Inflammatory macrophage (primary cell): ENCODE data around the gene CAMK4.
A peak's percentile ranks its signal among the peaks of the same experiment; 100 is the strongest.

ENCODE experiments used
- DNase-seq, 2 donors: peaks; one replicate each; pipeline ENCODE4 v3.0.0-alpha.2; 2020 to 2022

Gene CAMK4

GRCh38 chr5:111434800-111435199 is 210.6 kb downstream of the CAMK4 start:
- DNase-seq = no peak

DNA sequence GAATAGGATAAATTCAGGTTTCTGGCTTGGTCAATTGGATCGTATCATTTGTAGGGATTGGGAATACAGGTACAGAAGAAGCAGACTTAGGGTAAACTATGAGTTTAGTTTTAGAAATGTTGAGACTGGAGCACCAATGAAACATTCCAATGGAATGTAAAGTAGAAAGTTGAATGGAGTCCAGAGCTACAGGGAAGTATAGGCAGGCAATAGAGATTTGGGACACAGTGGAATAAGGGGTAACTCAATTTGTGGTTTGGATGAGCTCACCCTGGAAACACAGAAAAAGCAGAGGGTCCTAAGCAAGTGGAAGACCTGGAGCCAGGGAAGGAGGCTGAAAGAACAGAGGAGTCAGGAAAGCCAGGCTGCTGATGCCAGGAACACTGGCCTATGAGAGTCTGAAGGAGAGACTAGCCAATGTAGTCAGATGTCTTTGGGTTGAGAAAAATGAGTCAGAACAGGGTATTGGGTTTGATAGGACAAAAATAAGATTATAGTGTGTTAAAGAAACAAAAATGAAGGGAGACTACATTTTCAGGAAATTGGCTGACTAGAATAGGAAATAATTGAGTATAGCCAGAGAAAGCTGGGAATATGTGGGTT is 215.4 kb downstream of the CAMK4 start:
- DNase-seq = no peak

DNA sequence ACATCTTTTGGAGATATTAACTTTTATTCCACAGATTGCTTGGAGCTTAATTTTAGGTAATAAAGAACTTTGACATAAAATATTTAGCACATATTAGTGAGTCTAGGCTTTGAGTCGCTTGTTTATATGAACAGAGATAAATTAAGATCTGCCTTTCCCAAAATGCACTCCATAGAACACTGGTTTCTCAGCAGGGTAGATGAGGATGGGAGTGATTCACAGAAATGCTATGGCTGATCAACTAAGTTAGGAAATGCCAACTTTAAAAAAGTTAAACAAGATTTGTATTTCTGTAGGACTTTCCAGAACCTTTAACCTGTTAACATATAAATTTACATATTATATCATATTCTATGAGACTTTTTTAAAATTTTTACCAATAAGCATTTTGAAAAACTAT is 222.9 kb downstream of the CAMK4 start:
- no peak for DNase-seq

GRCh38 chr5:111447822-111448221 is 223.6 kb downstream of the CAMK4 start:
- no peak for DNase-seq

GRCh38 chr5:111453295-111453694 is 229.1 kb downstream of the CAMK4 start:
- no peak for DNase-seq

- no peak for DNase-seq
Observed at GRCh38 chr5:111453747-111454146, 229.6 kb downstream of the CAMK4 start.

DNA sequence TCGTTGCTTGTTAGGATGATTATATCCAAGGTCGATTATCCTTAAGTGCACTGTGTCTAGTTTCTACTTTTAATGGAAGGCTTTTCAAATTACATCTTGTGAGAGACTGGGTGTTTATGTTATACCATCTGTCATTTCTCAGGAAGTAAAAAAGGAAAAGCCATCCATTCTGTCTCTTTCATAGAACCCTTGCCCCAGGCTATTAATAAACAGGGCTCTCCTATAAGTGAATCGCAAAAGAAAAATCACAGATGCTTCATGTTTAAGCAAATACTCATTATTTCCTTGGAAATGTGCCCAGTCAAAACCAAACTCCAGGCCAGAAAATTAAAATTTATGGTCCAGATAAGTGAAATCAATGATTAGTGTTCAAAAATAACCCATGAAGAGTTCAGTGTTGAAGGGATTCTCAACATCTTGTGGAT is 230.0 kb downstream of the CAMK4 start:
- DNase-seq = no peak

GRCh38 chr5:111454776-111455175 is 230.6 kb downstream of the CAMK4 start:
- no peak for DNase-seq

DNA sequence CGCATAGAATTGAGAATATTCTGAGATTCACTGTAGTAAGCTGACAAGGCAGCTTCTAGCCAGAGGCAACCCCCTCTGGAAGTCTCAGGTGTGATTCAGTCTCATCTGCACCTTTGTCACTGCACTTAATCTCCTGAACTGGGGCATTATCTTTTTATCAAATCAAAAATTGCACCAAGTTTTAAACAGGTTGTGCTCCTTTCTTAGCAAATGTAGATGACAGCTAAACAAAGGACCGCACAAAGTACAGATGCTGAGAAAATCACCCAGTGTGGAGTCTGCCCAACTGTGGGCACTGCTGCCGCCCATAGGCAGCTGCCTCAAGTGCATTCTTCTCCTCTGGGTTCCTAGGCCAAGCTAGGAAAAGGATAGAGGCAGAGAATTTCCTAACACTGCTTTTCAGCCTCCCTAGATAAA is 237.1 kb downstream of the CAMK4 start:
- DNase-seq = no peak

DNA sequence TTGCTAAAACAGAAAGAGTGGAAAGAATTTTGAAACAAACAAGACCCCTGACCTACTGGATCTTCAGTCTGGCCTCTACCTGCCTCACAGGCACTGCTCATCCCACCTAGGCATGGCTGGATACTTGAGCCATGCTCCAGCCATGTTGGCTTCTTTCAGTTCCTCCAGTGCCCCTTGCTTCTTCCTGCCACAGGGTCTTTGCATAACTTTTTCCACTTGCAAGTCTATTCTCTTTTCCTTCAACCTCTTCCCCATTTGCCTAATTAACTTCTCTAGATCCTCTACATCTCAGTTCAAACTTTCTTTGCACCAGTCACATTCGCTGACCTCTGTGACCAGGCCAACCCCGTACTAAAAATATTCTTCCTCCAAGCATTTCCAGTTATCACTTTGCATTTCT is 237.8 kb downstream of the CAMK4 start:
- DNase-seq = peak; percentile 2 to 46

DNA sequence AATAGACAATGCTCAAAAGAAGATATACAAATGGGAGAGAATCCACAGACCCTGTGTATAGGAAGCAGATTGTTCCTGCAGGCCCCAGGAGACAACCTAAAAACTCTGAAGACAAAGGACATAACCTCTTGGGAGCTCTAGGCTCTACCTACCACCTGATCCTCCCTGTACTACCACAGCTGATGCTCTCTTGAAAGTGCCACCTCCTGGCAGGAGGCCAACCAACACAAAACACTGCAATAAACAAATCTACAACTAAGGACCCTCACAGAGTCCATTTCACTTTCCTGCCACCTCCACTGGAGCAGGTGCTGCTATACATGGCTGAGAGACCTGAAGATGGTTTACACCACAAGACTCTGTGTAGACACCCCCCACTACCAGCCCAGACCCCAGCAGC is 239.1 kb downstream of the CAMK4 start:
- DNase-seq = no peak

GRCh38 chr5:111469293-111469896 is 245.2 kb downstream of the CAMK4 start:
- DNase-seq = no peak

GRCh38 chr5:111469903-111470302 is 245.7 kb downstream of the CAMK4 start:
- peak; percentile 13 to 22 for DNase-seq

GRCh38 chr5:111472096-111472495 is 247.9 kb downstream of the CAMK4 start:
- DNase-seq = no peak

DNA sequence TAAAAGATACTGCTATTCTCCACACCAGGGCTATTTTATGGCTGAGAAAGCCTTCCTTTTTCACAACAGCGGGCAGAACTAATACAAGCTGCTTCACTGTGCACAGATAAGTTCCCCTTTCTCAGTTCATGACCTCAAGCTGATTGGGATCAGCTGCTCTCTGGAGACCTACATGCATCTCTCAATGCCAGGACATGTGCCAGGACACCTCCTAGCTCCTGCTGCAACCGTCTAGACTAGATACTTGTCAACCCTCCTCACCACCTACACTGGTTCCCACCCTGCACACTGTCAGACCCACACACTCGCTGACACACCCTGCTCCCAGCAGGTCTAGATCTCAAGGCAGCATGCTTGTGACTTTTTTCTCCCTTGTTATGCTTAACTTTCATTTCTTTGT is 248.4 kb downstream of the CAMK4 start:
- DNase-seq = peak; percentile 78 to 79

DNA sequence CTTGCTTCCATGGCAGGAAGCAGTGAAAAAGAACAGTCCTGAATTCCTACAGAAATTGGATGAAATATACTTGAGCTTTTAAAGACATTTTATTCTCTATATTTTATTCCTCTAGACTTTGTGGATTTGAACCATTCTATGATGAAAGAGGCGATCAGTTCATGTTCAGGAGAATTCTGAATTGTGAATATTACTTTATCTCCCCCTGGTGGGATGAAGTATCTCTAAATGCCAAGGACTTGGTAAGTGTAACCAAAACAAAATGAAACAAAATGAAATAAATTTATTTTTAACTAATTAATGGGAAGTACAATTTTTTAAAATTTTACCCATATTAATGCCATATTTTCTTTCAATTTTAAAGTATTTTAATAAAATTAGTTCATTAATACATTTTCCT is 254.1 kb downstream of the CAMK4 start:
- no peak for DNase-seq

- DNase-seq = no peak
Observed at GRCh38 chr5:111478898-111479297, 254.7 kb downstream of the CAMK4 start.

DNA sequence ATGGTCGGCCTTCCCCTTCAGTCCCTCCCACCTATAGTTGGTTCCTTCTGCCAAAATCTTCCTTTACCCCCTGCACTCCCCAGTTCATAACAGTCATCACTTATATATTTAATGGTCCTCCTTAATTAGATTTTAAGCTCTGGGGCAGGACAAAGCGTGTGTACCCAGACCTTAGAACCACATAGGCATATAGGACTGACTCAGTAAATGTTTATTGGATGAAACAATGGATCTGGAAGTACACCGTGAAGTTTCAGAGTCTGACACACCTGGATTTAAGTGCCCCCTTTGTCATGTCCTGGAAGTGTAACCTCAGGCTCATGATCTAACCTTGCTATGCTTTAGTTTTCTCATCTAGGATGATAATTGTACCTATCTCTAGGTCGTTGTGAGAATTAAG is 256.2 kb downstream of the CAMK4 start:
- DNase-seq = no peak

DNA sequence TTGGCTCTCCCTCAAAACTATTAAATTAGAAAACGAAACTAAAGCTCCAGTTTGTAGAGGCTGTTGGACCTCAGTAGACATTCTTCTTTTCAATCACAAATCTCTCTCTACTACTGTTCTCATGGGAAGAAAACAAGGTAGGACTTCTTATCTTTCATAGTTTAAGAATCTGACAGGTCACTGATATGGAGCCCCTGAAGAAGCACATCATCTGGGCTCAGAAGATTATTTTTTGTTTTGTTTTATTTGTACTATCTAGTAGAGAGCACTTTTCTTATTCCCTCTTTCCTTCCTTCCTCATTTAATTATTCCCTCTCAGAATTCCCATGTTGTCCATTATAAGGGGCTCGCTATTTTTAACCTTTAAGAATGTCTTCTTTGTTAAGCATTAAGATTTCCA is 261.9 kb downstream of the CAMK4 start:
- no peak for DNase-seq

DNA sequence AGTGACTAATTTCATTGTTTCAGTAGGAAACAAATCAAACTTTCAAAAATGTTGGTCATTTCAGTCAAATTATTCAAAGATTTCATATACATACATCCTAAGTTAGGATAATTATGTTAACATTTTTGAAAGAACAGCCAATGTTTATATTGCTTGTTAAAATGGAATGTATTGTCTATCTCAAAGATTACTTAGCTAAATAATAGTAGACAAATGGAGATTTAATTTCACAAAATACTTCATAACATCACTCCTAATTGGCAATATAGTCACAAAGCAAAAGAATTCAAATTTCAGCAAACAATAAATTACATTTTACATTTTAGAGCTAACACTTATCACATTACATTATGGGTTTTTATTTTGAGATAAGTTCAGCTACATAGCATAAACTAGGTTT is 262.7 kb downstream of the CAMK4 start:
- DNase-seq = no peak

- peak; percentile 5 to 41 for DNase-seq
Observed at GRCh38 chr5:111488353-111488752, 264.2 kb downstream of the CAMK4 start.

GRCh38 chr5:111493031-111493430 is 268.8 kb downstream of the CAMK4 start:
- no peak for DNase-seq

- DNase-seq = no peak
Observed at GRCh38 chr5:111494355-111494999, 270.3 kb downstream of the CAMK4 start.

DNA sequence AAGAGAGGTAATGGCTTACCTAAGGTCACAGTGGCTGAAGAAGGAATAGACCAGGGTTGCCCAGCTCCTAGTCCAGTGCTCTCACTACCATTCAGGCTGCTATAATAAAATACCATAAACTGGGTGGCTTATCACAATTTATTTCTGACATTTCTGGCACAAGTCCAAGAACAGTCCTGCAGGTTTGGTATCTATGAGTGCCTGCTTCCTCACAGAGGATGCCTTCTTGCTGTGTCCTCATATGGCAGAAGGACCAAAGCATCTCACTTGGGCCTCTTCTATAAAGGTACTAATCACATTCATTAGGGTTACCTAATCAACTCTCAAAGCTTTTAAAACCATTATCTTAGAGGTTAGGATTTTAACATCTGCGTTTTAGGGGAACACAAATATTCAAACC is 271.0 kb downstream of the CAMK4 start:
- no peak for DNase-seq
